Liver (tissue), 3 donors: ENCODE measurements around the gene UNC5A.

ENCODE experiments used
- CTCF ChIP-seq: fragments of 150-350 bp; IDR thresholded peaks from 2 replicates; pipeline ENCODE4 v1.5.1; 2017; ENCODE audit warnings: improper control_type of control experiment, low read depth, low read length; ENCODE audit not compliant: missing input control
- HNF4A ChIP-seq, 2 donors: conservative IDR thresholded peaks; 2 replicates each; pipeline ENCODE4 v1.6.1; 2016; ENCODE audit warnings: antibody characterized with exemption in 2 of 2, mild to moderate bottlenecking in 2 of 2
- MAX ChIP-seq: IDR thresholded peaks from 2 replicates; pipeline ENCODE4 v1.6.1; 2016; ENCODE audit warnings: antibody characterized with exemption
- donor health status: healthy.
- donor health status: healthy.

- TF ChIP-seq CTCF (no peak), MAX (no peak), HNF4A (conservative IDR thresholded peaks at IDR 0.05) (no peak)
Measured at GRCh38 chr5:176844706-176845391, 34.5 kb downstream of the UNC5A start.
